ENCODE results near the gene GNG13.

Gene GNG13

GRCh38 chr16:760065-760464 lies 40.5 kb downstream of the GNG13 start:
- ChIA-PET CTCF (no interaction called here), POLR2A (interaction anchor here (0.7 kb wide), 1 partner anchor 23 kb away, joined by 3 read pairs; no protein-coding TSS in a partner anchor)
- Histone ChIP-seq H3K4me3 (ENCODE audit: low read depth, low read length) (no peak overlapping the region), H3K9me3 (ENCODE audit: control insufficient read depth, insufficient read depth, low read depth, low read length) (no peaks in the 10 kb centered on the region), H3K27ac (ENCODE audit: extremely low read depth, low read depth, low read length) (no peak overlapping the region), H3K4me1 (ENCODE audit: control insufficient read depth, insufficient read depth, low read length) (no peaks in the 10 kb centered on the region), H3K36me3 (ENCODE audit: control insufficient read depth in 2 of 2, insufficient read depth in 1 of 2, low read length in 2 of 2) (no peaks in the 10 kb centered on the region)
- TF ChIP-seq ZNF639 (tag by site-specific recombination; IDR thresholded peaks at IDR 0.05) (no peak), ZNF626 (tag by site-specific recombination; IDR thresholded peaks at IDR 0.05) (no peak), ZNF23 (tag by site-specific recombination; IDR thresholded peaks at IDR 0.05; ENCODE audit: borderline replicate concordance) (no peak), ZNF610 (tag by site-specific recombination; IDR thresholded peaks at IDR 0.05; ENCODE audit: borderline replicate concordance) (no peak), TSHZ1 (tag by site-specific recombination; IDR thresholded peaks at IDR 0.05; ENCODE audit: borderline replicate concordance) (no peak), ZNF426 (tag by site-specific recombination; IDR thresholded peaks at IDR 0.05) (no peak), ZNF701 (tag by site-specific recombination; IDR thresholded peaks at IDR 0.05) (no peak), ZNF558 (tag by site-specific recombination; IDR thresholded peaks at IDR 0.05) (no peak), ZNF398 (tag by site-specific recombination; IDR thresholded peaks at IDR 0.05) (no peak)

- POLR2A ChIA-PET: interaction anchor here (0.7 kb wide), 1 partner anchor 24 kb away, joined by 3 read pairs; no protein-coding TSS in a partner anchor
Observed at GRCh38 chr16:759110-759910, 41.2 kb downstream of the GNG13 start.

More at GRCh38 chr16:759110-759910, 41.2 kb downstream of the GNG13 start:
- no peaks in the 10 kb centered on the region for H3K4me1 ChIP-seq (ENCODE audit: control insufficient read depth, insufficient read depth, low read length)
- no peaks in the 10 kb centered on the region for H3K36me3 ChIP-seq (ENCODE audit: control insufficient read depth in 2 of 2, insufficient read depth in 1 of 2, low read length in 2 of 2)
- CTCF ChIA-PET: interaction anchor here (1.5 kb wide), 1 partner anchor 10 kb away, joined by 5 read pairs; no protein-coding TSS in a partner anchor
- no peak overlapping the region for H3K27ac ChIP-seq (ENCODE audit: extremely low read depth, low read depth, low read length)
- TF ChIP-seq ZNF830 (tag by site-specific recombination; IDR thresholded peaks at IDR 0.05; ENCODE audit: low read depth) (no peak), ZNF561 (tag by site-specific recombination; IDR thresholded peaks at IDR 0.05; ENCODE audit: borderline replicate concordance) (no peak), ZNF416 (tag by site-specific recombination; IDR thresholded peaks at IDR 0.05) (no peak), ZNF184 (tag by site-specific recombination; IDR thresholded peaks at IDR 0.05) (no peak), ZNF138 (tag by site-specific recombination; IDR thresholded peaks at IDR 0.05; ENCODE audit: borderline replicate concordance) (no peak), ZSCAN30 (tag by site-specific recombination; IDR thresholded peaks at IDR 0.05) (no peak), ZBTB49 (tag by site-specific recombination; IDR thresholded peaks at IDR 0.05; ENCODE audit: low read depth) (no peak), MZF1 (tag by site-specific recombination; IDR thresholded peaks at IDR 0.05; ENCODE audit: borderline replicate concordance) (no peak), ZBTB26 (tag by site-specific recombination; optimal IDR thresholded peaks at IDR 0.05) (no peak), ZNF266 (tag by site-specific recombination; IDR thresholded peaks at IDR 0.05; ENCODE audit: low read depth) (no peak), ZNF398 (tag by site-specific recombination; IDR thresholded peaks at IDR 0.05) (no peak), ZBTB8A (tag by site-specific recombination; IDR thresholded peaks at IDR 0.05) (no peak), ZNF664 (tag by site-specific recombination; IDR thresholded peaks at IDR 0.05) (no peak)
- no peaks in the 10 kb centered on the region for H3K9me3 ChIP-seq (ENCODE audit: control insufficient read depth, insufficient read depth, low read depth, low read length)
- no peak overlapping the region for H3K4me3 ChIP-seq (ENCODE audit: low read depth, low read length)

Measured in HEK293 (cell line).